Amygdala (tissue), 56 donors: ENCODE data around the gene DPEP2NB.

Experiments used
- DNase-seq, 56 donors: peaks; one replicate each; lab custom pipeline; 2025; lab: John Stamatoyannopoulos, UW

The DPEP2NB gene

DNA sequence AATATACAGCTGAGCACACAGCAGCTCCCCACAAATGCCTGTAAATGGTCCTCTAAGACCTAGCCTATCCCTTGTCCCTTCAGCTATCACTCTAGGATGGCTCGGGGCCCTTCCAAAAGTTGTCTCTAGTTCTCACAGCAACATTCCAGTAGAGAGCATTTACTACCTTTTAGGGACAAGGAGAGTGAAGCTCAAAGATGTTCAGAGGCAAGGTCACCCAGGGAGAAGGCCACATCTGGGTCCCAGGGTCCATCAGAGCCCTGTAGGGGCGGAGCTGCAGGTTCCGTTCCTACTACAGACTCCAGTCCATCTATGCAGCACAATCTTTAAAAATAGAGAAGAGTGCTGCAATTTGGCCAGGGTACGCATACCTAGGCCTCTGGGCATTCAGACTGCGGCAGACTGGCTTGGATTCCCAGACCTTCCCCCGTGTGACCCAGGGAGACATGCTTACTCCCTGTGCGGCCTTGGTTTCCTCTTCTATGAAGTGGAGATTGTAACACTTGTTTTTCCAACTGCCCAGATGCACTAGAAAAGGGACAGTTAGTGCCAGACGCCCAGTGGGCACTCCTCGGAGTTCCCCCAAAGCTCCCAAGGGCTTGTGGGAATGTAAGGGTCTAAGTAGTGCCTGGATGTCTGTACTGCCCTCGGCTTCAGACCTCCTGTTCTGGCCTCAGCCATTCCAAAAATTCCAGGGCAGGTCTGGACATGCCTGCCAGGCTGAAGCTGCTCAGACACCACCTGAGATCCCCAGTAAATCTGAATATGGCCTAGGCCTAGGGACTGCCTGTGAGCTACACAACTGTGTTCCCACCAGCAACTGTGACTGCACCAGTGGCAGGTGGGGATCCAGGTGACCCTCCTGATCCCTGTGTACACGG is 49.8 kb downstream of the DPEP2NB start:
- DNase-seq: no peak

DNA sequence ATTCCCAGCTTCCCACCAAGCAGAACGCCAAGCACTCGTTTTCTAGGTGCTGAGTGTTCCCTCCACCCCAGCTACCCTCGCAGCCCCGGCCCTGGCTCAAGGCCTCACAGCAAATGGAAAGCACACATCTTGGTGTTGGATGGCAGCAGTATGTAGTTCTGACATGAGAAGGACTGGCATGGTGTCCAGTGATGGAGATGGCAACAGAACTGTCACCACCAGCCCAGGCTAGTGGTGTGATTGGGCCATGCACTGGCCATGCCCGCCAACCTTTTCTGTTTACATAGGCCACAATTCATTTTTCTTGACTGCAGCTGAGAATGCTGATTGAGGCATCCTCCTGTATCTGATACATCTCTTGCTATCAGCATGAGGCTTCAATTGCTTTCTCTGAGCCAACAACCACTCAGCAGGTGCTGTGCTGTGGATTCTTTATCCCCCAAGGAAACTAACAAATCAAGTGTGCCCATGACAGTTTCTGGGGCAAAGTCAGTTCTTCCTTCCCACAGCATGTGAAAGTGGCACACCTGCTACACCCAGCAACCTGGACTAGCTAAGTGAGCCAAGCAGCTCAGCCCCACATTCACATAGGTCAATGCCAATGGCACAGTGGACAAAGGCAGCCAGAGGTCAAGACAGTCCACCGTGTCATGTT is 51.1 kb downstream of the DPEP2NB start:
- no peak for DNase-seq

GRCh38 chr16:67963662-67964321 is 51.9 kb downstream of the DPEP2NB start:
- DNase-seq: peak in 2 of 56 donors; percentile 11 to 16
